ENCODE measurements around the gene PALLD. TPM values are rescaled to one million over a fixed set of nuclear protein-coding genes. Genes with fewer than 3 reads are reported as not detected.
A peak's percentile ranks its signal among the peaks of the same experiment; 100 is the strongest.

The PALLD gene
- total and polyA plus RNA-seq, 7 donors: 40.7 to 1,991 (median 1,233) TPM

GRCh38 chr4:168694667-168695066 is 197.8 kb downstream of the PALLD start:
- H3K9me3 ChIP-seq: no peaks in the 10 kb centered on the region
- no peaks in the 10 kb centered on the region for H3K36me3 ChIP-seq
- TF ChIP-seq POLR2AphosphoS5 (IDR thresholded peaks at IDR 0.05) (peak in 1 of 4 donors; percentile 29), POLR2A (IDR thresholded peaks at IDR 0.05) (no peak), EP300 (IDR thresholded peaks at IDR 0.05) (no peak)
- TF ChIP-seq, protein P1, sequence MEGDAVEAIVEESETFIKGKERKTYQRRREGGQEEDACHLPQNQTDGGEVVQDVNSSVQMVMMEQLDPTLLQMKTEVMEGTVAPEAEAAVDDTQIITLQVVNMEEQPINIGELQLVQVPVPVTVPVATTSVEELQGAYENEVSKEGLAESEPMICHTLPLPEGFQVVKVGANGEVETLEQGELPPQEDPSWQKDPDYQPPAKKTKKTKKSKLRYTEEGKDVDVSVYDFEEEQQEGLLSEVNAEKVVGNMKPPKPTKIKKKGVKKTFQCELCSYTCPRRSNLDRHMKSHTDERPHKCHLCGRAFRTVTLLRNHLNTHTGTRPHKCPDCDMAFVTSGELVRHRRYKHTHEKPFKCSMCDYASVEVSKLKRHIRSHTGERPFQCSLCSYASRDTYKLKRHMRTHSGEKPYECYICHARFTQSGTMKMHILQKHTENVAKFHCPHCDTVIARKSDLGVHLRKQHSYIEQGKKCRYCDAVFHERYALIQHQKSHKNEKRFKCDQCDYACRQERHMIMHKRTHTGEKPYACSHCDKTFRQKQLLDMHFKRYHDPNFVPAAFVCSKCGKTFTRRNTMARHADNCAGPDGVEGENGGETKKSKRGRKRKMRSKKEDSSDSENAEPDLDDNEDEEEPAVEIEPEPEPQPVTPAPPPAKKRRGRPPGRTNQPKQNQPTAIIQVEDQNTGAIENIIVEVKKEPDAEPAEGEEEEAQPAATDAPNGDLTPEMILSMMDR (IDR thresholded peaks at IDR 0.05): no peak
- 50 to 57% methylated on average over 4 of the region's 4 CpGs for WGBS, 2 donors
- H3K4me3 ChIP-seq: no peak overlapping the region
- no peak for DNase-seq
- H3K27me3 ChIP-seq: no peaks in the 10 kb centered on the region
- peak overlapping the region in 2 of 4 donors; percentile 3 to 32 for H3K27ac ChIP-seq
- H3K4me1 ChIP-seq: peaks cover 0 to 4% (median 0%) of the 10 kb centered on the region in 4 donors
- intact Hi-C loops (cut with DNase I): loop anchor here (5.0 kb wide), 2 partner anchors 57 to 107 kb away; no protein-coding TSS in a partner anchor

DNA sequence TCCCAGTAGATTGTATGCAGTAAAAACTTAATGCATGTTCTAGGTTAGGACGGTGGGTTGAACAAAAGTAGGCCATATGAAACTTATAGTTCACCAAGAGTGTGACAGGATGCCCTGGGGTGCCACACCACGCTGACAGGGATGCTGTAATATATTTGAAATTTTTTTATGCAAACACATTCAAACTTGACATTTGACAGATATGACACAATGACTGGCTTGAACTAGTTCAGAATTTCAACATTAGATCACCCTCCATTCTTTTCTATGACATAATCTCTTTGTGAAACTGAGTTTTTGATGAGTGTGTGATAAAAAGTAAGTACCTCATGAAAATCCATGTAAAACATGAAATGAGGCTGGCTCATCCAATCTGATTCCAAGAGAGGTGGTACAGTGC is 198.4 kb downstream of the PALLD start:
- DNase-seq: no peak
- Histone ChIP-seq H3K27me3 (no peaks in the 10 kb centered on the region), H3K36me3 (no peaks in the 10 kb centered on the region), H3K4me1 (peaks cover 0 to 4% (median 0%) of the 10 kb centered on the region in 4 donors), H3K9me3 (no peaks in the 10 kb centered on the region), H3K27ac (peak overlapping the region in 1 of 4 donors; percentile 32), H3K4me3 (no peak overlapping the region)
- TF ChIP-seq, protein P1 (IDR thresholded peaks at IDR 0.05): no peak
- TF ChIP-seq POLR2AphosphoS5 (IDR thresholded peaks at IDR 0.05): no peak
- no peak for TF ChIP-seq EP300 (IDR thresholded peaks at IDR 0.05)
- TF ChIP-seq POLR2A (IDR thresholded peaks at IDR 0.05): no peak
- WGBS, 2 donors: 87 to 91% methylated on average over 2 of the region's 2 CpGs
- intact Hi-C loops (cut with DNase I): no loop called here

GRCh38 chr4:168696280-168696679 is 199.4 kb downstream of the PALLD start:
- Histone ChIP-seq H3K27ac (no peak overlapping the region), H3K9me3 (no peaks in the 10 kb centered on the region), H3K27me3 (no peaks in the 10 kb centered on the region), H3K36me3 (no peaks in the 10 kb centered on the region), H3K4me1 (peaks cover 0 to 4% (median 0%) of the 10 kb centered on the region in 4 donors), H3K4me3 (no peak overlapping the region)
- 86 to 91% methylated on average over 1 of the region's 1 CpG for WGBS, 2 donors
- TF ChIP-seq POLR2A (IDR thresholded peaks at IDR 0.05) (no peak), POLR2AphosphoS5 (IDR thresholded peaks at IDR 0.05) (no peak), EP300 (IDR thresholded peaks at IDR 0.05) (no peak)
- TF ChIP-seq, protein P1 (IDR thresholded peaks at IDR 0.05): no peak
- DNase-seq: no peak
- intact Hi-C loops (cut with DNase I): no loop called here

DNA sequence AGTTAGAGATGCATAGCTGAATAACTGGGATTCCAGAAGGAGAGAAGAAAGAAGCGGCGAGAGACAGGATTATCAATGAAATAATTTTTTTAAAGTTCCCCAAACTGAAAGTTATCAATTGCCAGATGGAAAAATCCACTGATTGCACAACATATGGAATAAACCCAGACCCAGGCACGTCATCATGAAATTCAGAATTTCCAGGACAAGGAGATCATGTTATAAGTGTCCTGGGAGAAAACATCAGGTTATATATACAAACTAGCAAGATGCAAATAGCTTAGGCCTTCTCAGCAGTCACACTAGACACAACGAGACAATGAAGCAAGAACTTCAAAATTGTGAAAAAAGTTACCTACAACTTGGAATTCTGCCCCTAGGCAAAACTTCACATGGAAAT is 200.0 kb downstream of the PALLD start:
- DNase-seq: no peak
- no peaks in the 10 kb centered on the region for H3K36me3 ChIP-seq
- no peaks in the 10 kb centered on the region for H3K27me3 ChIP-seq
- TF ChIP-seq POLR2A (IDR thresholded peaks at IDR 0.05) (no peak), POLR2AphosphoS5 (IDR thresholded peaks at IDR 0.05) (no peak), EP300 (IDR thresholded peaks at IDR 0.05) (no peak)
- TF ChIP-seq, protein P1 (IDR thresholded peaks at IDR 0.05): no peak
- no peaks in the 10 kb centered on the region for H3K9me3 ChIP-seq
- H3K27ac ChIP-seq: no peak overlapping the region
- H3K4me3 ChIP-seq: no peak overlapping the region
- intact Hi-C loops (cut with DNase I): no loop called here
- 90 to 91% methylated on average over 4 of the region's 4 CpGs for WGBS, 2 donors
- peaks cover 0 to 4% (median 0%) of the 10 kb centered on the region in 4 donors for H3K4me1 ChIP-seq

Measured in sigmoid colon (tissue), 7 donors.